Measurements from ENCODE around the gene UBQLN4. TPM values are rescaled to one million over a fixed set of nuclear protein-coding genes. Genes with fewer than 3 reads are reported as not detected.
A peak's percentile ranks its signal among the peaks of the same experiment; 100 is the strongest.

Gene UBQLN4
- total RNA-seq, 4 donors from 2014 or later: 19.5 to 32.1 (median 22.8) TPM

GRCh38 chr1:156086256-156086662 is 32.7 kb upstream of the UBQLN4 start:
- Histone ChIP-seq H3K27ac (no peak overlapping the region), H3K4me1 (peaks cover 0 to 38% (median 8%) of the 10 kb centered on the region in 4 donors), H3K27me3 (no peaks in the 10 kb centered on the region), H3K9me3 (no peaks in the 10 kb centered on the region), H3K4me3 (no peak overlapping the region), H3K36me3 (no peaks in the 10 kb centered on the region)
- TF ChIP-seq POLR2A (IDR thresholded peaks at IDR 0.05): no peak
- TF ChIP-seq CTCF (IDR thresholded peaks at IDR 0.05): no peak
- TF ChIP-seq EP300 (IDR thresholded peaks at IDR 0.05): no peak
- DNase-seq (ENCODE audit: low spot score in 2 of 2): no peak
- 13 to 16% methylated on average over 1 of the region's 1 CpG for WGBS, 2 donors

GRCh38 chr1:156083800-156084790 is 30.5 kb upstream of the UBQLN4 start:
- TF ChIP-seq EP300 (IDR thresholded peaks at IDR 0.05) (no peak), CTCF (IDR thresholded peaks at IDR 0.05) (no peak)
- no peak for DNase-seq (ENCODE audit: low spot score in 2 of 2)
- H3K27me3 ChIP-seq: no peaks in the 10 kb centered on the region
- peak overlapping the region in 1 of 4 donors; percentile 84 for H3K4me3 ChIP-seq
- H3K36me3 ChIP-seq: no peaks in the 10 kb centered on the region
- no peaks in the 10 kb centered on the region for H3K9me3 ChIP-seq
- H3K27ac ChIP-seq: no peak overlapping the region
- H3K4me1 ChIP-seq: peaks cover 0 to 37% (median 11%) of the 10 kb centered on the region in 4 donors
- WGBS, 2 donors: 48 to 56% methylated on average over 7 of the region's 7 CpGs

GRCh38 chr1:156082309-156083091 is 28.9 kb upstream of the UBQLN4 start, which contains the start of gene MEX3A:
MEX3A (minus strand) TSS chr1:156082465; CDS start chr1:156081998, 467 bp downstream.
- peak within 1 kb of the TSS; percentile 38 to 81 (median 74) for H3K27ac ChIP-seq
- H3K4me3 ChIP-seq: peak within 1 kb of the TSS; percentile 69 to 95 (median 85)
- H3K36me3 ChIP-seq: no peaks in the 10 kb centered on the region
- peaks cover 0 to 37% (median 11%) of the 10 kb centered on the region in 4 donors for H3K4me1 ChIP-seq
- no peaks in the 10 kb centered on the region for H3K27me3 ChIP-seq
- TF ChIP-seq CTCF (IDR thresholded peaks at IDR 0.05): peak in 1 of 5 experiments; percentile 25
- no peak for TF ChIP-seq POLR2A (IDR thresholded peaks at IDR 0.05)
- peak in 1 of 2 donors; percentile 58 for TF ChIP-seq EP300 (IDR thresholded peaks at IDR 0.05)
- DNase-seq (ENCODE audit: low spot score in 2 of 2): peak in 1 of 2 donors; percentile 61
- H3K9me3 ChIP-seq: no peaks in the 10 kb centered on the region
- WGBS, 2 donors: 1% methylated on average over 23 to 61 of the region's 62 CpGs

GRCh38 chr1:156081917-156082308 is 28.3 kb upstream of the UBQLN4 start:
- H3K36me3 ChIP-seq: no peaks in the 10 kb centered on the region
- TF ChIP-seq EP300 (IDR thresholded peaks at IDR 0.05) (no peak), CTCF (IDR thresholded peaks at IDR 0.05) (no peak), POLR2A (IDR thresholded peaks at IDR 0.05) (no peak)
- peak overlapping the region; percentile 69 to 95 (median 85) for H3K4me3 ChIP-seq
- DNase-seq (ENCODE audit: low spot score in 2 of 2): no peak
- H3K4me1 ChIP-seq: peaks cover 0 to 37% (median 11%) of the 10 kb centered on the region in 4 donors
- 0 to 2% methylated on average over 8 to 9 of the region's 10 CpGs for WGBS, 2 donors
- H3K27me3 ChIP-seq: no peaks in the 10 kb centered on the region
- peak overlapping the region in 3 of 4 donors; percentile 68 to 81 (median 79) for H3K27ac ChIP-seq
- no peaks in the 10 kb centered on the region for H3K9me3 ChIP-seq

Data from tibial nerve (tissue), 4 donors.